ENCODE results near the gene VAV3. TPM values are rescaled to one million over a fixed set of nuclear protein-coding genes. Genes with fewer than 3 reads are reported as not detected.

Gene VAV3
- total and polyA plus RNA-seq, 12 donors: 1.1 to 8.5 (median 4.1) TPM

GRCh38 chr1:107806902-107807301, 158.1 kb downstream of the VAV3 start:
- 75 to 88% (median 81%) methylated on average over 4 of the region's 4 CpGs for WGBS, 4 donors
- Histone ChIP-seq H3K36me3 (replicated peaks in 1 of 2) (no peaks in the 10 kb centered on the region), H3K9me3 (replicated peaks in 1 of 3) (no peaks in the 10 kb centered on the region), H3K4me1 (replicated peaks in 1 of 2) (no peaks in the 10 kb centered on the region), H3K27ac (no peak overlapping the region), H3K27me3 (no peaks in the 10 kb centered on the region), H3K4me3 (no peak overlapping the region)
- no peak for TF ChIP-seq POLR2A (IDR thresholded peaks at IDR 0.05)
- TF ChIP-seq, protein P1, sequence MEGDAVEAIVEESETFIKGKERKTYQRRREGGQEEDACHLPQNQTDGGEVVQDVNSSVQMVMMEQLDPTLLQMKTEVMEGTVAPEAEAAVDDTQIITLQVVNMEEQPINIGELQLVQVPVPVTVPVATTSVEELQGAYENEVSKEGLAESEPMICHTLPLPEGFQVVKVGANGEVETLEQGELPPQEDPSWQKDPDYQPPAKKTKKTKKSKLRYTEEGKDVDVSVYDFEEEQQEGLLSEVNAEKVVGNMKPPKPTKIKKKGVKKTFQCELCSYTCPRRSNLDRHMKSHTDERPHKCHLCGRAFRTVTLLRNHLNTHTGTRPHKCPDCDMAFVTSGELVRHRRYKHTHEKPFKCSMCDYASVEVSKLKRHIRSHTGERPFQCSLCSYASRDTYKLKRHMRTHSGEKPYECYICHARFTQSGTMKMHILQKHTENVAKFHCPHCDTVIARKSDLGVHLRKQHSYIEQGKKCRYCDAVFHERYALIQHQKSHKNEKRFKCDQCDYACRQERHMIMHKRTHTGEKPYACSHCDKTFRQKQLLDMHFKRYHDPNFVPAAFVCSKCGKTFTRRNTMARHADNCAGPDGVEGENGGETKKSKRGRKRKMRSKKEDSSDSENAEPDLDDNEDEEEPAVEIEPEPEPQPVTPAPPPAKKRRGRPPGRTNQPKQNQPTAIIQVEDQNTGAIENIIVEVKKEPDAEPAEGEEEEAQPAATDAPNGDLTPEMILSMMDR (IDR thresholded peaks at IDR 0.05): no peak
- DNase-seq: no peak
- intact Hi-C loops (cut with DNase I): no loop called here

DNA sequence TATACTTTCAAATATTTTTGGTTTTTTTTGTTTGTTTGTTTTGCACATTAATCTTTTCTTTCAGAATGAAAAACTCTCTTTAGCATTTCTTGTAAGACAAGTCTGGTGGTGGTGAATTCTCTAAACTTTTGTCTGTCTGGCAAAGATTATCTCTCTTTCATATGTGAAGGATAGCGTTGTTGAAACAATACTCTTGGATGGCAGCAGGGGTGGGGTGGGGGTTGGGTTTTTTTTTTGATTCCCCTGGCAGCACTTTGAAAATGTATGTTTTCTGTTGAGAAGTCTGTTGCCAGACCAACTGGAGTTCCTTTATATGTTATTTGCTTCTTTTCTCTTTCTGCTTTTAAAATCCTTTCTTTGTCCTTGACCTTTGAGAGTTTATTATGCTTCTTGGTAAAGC, 160.2 kb downstream of the VAV3 start:
- TF ChIP-seq POLR2A (IDR thresholded peaks at IDR 0.05): no peak
- TF ChIP-seq, protein P1 (IDR thresholded peaks at IDR 0.05): no peak
- 65 to 87% (median 73%) methylated on average over 1 of the region's 1 CpG for WGBS, 4 donors
- Histone ChIP-seq H3K36me3 (replicated peaks in 1 of 2) (no peaks in the 10 kb centered on the region), H3K4me1 (replicated peaks in 1 of 2) (no peaks in the 10 kb centered on the region), H3K27ac (no peak overlapping the region), H3K9me3 (replicated peaks in 1 of 3) (no peaks in the 10 kb centered on the region), H3K27me3 (no peaks in the 10 kb centered on the region), H3K4me3 (no peak overlapping the region)
- no peak for DNase-seq
- intact Hi-C loops (cut with DNase I): no loop called here

DNA sequence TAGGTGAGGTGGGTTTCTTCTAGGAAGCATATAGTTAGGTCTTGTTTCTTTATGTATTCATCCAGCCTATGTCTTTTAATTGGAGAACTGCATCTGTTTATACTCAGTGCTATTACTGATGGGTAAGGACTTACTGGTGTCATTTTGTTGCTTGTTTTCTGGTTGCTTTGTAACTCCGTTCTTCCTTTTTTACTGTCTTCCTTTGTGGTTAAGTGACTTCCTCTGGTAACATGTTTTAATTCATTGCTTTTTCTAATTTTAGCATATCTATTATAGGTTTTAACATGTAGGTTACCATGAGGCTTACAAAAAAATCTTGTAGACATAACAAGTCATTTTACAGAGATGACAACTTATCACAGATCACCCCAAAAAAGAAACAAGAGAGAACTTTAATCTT, 160.8 kb downstream of the VAV3 start:
- H3K9me3 ChIP-seq (replicated peaks in 1 of 3): no peaks in the 10 kb centered on the region
- H3K27ac ChIP-seq: no peak overlapping the region
- WGBS, 4 donors: 50 to 68% (median 63%) methylated on average over 1 of the region's 1 CpG
- no peaks in the 10 kb centered on the region for H3K36me3 ChIP-seq (replicated peaks in 1 of 2)
- intact Hi-C loops (cut with DNase I): no loop called here
- TF ChIP-seq POLR2A (IDR thresholded peaks at IDR 0.05): no peak
- TF ChIP-seq, protein P1 (IDR thresholded peaks at IDR 0.05): no peak
- no peak for DNase-seq
- no peaks in the 10 kb centered on the region for H3K27me3 ChIP-seq
- H3K4me1 ChIP-seq (replicated peaks in 1 of 2): no peaks in the 10 kb centered on the region
- no peak overlapping the region for H3K4me3 ChIP-seq

GRCh38 chr1:107803579-107803978, 161.4 kb downstream of the VAV3 start:
- intact Hi-C loops (cut with DNase I): no loop called here
- Histone ChIP-seq H3K4me1 (replicated peaks in 1 of 2) (no peaks in the 10 kb centered on the region), H3K36me3 (replicated peaks in 1 of 2) (no peaks in the 10 kb centered on the region), H3K4me3 (no peak overlapping the region), H3K9me3 (replicated peaks in 1 of 3) (no peaks in the 10 kb centered on the region), H3K27ac (no peak overlapping the region), H3K27me3 (no peaks in the 10 kb centered on the region)
- DNase-seq: no peak
- WGBS, 4 donors: 49 to 75% (median 71%) methylated on average over 1 of the region's 1 CpG
- TF ChIP-seq, protein P1 (IDR thresholded peaks at IDR 0.05): no peak
- no peak for TF ChIP-seq POLR2A (IDR thresholded peaks at IDR 0.05)

Data from adrenal gland (tissue), 12 donors.